Right kidney (tissue), 1 donor: ENCODE data around the gene KCNK1.
A peak's percentile ranks its signal among the peaks of the same experiment; 100 is the strongest.
"Not testable (repeated sequence)": the region's sequence is repeated elsewhere in the genome, so short reads cannot be mapped to it uniquely, and the experiment has no call there.

ENCODE experiments used
- DNase-seq: peaks from one replicate; pipeline ENCODE4 v3.0.0-alpha.2; 2016

The KCNK1 gene

DNA sequence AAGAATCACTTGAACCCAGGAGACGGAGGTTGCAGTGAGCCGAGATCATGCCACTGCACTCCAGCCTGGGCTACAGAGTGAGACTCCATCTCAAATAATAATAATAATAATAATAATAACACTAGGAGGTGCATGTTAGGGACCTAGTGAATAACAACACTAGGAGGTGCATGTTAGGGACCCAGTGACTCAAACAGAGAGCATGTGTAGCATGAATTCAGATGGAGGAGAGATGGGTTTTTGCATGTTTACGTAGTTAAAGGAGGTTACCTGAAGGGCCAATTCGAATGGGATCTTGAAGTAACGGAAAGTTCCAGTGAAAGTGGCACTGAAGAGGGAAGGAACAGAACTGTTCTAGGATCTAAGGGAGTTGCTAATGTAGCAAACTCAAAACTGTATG lies 7.1 kb upstream of the KCNK1 start:
- DNase-seq: no peak

DNA sequence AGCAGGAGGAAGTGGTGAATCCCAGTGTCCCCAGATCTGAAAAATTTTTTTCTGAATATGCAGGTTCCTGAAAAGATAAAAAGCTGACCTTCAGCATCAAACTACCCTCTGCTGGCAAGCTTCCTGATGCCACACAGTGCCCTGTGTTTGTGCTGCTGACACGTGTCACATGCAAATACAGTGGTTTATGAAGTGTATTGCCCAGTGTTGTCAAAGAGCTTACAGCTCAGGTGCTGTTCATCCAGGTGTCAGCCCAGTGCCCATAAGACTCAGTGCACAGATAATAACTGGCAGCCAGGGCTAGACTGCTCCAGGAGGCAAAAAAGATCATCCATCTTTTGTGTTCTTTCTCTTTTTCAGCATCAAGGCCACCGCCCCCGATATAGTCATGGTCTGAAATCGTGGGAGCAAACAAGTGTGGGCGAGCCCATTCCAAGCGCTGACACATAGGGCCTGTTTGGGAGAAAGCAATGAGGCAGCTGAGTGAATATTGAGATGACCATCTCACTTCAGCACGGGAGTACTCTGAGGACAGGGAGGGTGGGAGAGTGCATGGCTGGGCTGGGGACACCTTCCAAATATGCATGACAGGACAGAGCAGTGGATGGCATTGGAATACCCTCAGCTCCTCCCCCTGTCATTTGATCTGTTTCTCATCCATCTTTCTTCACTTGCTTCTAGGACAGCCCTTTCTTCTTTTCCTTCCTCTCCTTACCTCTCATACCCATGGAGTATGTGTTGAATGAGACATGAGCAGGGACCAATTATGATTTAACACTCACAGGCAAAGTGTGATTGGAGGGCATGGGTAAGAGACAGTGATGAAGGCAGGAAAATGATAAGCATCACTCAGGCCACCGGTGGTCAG lies 6.4 kb upstream of the KCNK1 start:
- no peak for DNase-seq

DNA sequence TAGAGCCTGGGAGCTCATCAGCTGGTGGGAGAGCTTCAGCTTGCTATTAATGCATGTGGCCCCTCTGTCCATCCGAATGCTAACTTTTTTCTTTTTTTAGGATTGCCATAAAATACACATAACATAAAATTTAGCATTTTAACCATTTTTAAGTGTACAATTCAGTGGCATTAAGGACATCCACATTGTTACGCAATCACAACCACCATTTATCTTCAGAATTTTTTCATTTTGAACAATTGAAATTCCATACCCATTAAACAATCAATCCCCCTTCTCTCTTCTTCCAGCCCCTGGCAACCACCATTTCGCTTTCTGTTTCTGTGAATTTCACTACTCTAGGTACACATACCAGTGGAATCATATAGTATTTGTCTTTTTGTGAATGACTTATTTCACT lies 4.9 kb upstream of the KCNK1 start:
- no peak for DNase-seq

DNA sequence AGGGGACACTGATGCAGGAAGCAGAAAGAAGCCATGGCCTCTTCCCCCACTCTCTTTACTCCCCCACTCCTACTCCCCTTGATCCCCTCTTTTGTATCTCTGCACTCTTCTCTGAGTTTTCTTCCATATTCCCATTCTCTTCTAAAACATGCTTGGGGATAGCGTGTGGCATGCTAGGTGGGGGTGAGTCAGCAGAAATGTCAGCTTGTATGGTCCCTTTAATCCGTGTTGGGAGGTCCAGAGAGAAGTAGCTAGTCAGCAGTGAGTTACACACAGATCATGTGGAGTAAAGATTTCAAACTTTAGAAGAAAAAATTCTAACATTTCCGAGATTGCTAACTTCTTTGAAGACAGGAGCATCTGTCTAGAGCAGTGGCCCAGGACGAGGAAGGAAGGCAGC lies 4.0 kb upstream of the KCNK1 start:
- DNase-seq: no peak

DNA sequence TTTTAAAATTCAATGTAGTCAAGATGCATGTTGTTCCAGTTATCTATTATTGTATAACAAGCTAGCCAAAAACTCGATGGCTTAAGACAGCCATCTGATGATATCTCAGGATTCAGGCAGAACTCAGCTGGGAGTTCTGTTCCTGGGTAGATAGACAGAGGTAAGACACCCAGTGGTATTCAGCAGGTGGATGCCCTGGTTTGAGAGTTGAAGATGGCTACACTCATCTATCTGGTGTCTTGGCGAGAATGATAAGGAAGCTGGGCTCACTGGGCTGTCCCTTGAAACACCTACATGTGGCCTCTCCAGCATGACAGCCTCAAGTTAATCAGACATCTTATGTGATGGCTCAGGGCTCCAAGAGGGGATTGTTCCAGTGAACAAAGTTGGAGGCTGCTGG lies 3.3 kb upstream of the KCNK1 start:
- DNase-seq: no peak

DNA sequence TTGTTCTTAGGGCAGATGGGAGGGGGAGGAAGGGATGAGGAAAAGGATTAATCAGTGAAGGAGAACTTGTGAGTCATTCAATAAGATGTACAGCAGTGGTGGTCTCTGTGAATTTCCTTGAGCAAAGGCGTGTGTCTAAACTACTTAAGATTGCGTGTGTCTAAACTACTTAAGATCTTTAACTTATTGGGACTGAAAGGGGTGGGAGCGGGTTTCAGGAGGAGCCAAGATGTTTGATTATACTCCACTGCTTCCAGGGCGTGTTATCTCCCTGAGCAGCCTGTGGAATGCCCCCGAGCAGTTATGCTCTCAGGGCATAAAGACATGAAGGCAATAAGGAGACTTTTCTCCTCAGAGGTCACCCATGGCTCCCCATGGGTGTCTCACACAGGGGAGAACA lies 2.5 kb upstream of the KCNK1 start:
- DNase-seq: not testable (repeated sequence)

DNA sequence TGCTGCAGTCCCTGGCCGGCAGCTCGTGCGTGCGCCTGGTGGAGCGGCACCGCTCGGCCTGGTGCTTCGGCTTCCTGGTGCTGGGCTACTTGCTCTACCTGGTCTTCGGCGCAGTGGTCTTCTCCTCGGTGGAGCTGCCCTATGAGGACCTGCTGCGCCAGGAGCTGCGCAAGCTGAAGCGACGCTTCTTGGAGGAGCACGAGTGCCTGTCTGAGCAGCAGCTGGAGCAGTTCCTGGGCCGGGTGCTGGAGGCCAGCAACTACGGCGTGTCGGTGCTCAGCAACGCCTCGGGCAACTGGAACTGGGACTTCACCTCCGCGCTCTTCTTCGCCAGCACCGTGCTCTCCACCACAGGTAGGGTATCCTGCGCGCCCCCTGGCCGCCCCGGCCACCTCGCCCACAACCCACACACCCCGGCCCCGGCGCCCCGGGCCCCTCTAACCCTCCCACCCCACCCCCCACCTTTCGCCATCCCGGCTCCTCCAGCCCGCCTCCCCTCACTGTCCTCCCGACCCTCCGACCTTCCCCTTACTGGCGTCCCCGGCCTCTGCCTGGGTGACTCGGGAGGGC lies 352 bp downstream of the KCNK1 start:
- DNase-seq: no peak

DNA sequence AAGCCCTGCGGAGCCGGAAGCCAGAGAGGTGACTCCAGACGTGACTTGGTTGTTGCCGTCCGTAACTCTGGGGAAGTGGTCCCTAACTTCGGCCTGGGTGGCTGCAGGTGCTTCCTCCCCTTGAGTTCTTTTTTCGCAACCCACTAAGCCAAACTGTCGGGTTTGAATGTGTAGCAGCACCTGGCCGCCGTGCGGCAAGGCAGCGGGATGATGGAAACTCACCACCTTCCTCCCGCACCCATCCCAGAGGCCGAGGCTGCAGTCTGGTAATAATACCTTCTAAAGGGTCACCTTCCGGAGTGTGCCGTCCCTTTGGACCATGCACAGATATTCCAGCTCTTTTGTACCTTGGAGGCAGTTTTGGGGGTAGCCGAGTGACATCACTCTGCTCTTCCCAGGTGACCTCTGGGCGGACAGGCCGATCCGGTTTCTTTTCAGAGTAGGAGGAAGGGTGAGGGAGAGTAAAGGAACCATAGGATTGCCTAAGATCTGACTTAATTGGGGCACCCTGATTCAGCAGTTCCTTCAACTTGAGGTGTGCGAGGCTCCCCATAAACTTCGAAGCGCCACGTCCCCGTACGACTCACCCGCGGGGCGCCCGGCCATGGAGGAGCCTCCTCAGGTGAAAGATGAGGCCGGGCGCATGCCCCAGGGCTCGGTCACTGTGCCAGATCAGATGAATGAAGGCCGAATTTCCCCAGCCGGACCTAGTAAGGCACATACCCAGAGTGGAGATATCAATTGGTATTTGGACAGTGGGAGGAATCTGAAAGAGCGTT lies 1.0 kb downstream of the KCNK1 start:
- DNase-seq: peak; percentile 59

DNA sequence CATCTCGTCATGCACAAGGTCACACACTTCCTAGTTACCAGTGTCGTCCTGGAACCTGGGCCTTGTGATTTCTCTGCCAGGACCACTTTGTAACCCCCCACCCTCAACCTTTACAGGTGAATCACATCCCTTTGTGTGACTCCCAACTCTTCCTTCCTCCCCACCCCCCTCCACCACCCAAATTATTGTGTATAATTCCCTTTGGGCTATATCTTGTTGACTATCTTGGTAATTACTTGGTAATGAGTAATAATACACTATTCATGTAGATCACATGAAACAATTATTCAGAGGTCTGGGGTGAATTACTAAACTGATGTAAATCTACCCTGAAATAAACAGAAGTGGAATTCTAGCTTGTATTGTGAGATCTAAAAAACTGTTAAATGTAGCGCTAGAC lies 1.7 kb downstream of the KCNK1 start:
- DNase-seq: no peak

DNA sequence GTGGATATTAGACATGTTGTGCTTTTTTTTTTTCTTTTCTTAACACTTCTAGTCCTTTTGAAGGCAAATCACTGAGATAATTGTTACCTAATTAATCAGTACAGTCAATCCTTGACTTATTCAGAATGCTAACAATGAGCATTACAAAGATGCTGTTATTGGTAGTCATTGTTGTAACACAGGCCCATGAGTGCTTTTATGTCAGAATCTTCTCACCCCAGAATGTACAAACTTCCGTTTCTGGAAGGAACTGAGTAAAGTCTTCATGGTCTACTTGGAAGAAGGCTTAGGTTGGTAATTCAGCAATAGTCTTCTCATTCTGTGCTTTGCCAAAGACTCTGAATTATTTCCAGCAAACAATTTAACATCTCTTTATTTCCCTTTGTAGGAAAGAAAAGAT lies 3.1 kb downstream of the KCNK1 start:
- no peak for DNase-seq

DNA sequence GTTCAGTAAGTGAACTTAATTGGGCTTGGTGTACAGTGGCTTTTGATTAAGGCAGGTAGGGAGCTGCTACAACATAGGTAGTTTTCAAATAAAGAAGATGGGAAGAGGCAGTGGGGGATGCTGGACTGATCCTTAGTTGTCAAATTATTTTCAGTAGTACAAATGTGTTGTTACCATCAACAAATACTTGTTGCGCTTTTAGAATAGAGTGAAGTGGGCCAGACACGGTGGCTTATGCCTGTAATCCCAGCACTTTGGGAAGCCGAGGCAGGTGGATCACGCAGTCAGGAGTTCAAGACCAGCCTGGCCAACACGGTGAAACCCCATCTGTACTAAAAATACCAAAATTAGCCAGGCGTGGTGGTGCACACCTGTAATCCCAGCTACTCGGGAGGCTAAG lies 5.5 kb downstream of the KCNK1 start:
- not testable (repeated sequence) for DNase-seq

DNA sequence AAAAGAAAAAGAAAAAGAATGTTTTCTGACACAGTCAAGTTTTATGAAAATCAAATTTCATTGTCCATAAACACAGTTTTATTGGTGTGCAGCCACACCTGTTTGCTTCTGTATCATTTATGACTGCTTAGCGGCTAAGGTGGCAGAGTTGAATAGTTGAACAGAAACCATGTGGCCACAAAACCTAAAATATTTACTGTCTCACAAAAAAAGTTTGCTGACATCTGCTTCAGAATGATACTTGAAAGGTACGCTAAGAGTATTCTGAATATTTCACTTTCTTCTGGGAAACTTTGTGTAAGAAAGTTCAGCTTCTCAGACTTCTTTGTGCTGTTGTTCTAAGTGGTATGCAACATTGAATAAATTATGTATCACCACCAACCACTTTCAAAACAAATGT lies 6.2 kb downstream of the KCNK1 start:
- DNase-seq: no peak

DNA sequence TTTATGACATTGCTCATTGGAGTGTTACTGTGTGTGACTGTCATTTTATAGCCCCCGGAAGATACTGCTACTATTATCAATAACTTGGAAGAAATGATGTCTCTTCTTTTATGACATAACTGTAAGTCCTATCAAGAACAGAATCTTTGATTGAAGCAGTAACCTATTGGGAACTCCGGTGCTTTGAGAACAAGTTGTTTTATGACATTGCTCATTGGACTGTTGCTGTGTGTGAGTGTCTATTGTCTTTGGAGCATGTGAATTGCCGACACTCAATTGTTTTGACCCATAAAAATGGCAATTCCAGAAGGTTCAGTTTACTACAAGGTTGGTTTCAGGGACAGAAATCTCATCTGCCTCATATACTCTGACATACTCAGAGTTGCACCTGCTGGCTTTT lies 8.0 kb downstream of the KCNK1 start:
- no peak for DNase-seq

DNA sequence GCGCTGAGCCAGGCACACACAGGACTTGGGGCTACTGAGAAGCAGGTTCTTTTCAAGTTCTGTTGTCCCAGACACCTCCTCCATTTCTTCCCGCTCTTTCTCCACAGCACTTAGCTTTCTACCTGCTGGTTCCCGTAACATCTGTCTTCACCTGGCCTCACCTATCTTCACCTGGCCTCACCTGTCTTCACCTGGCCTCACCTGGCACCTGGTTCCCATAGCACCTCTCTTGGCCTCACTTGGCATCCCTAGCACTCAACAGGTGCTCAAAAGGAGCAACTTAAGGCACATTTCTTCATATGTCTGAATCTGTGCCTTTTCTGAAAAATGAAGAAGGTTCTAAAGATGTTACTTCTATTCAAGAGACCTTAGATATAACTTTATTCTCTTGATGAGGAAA lies 10.4 kb downstream of the KCNK1 start:
- DNase-seq: no peak

DNA sequence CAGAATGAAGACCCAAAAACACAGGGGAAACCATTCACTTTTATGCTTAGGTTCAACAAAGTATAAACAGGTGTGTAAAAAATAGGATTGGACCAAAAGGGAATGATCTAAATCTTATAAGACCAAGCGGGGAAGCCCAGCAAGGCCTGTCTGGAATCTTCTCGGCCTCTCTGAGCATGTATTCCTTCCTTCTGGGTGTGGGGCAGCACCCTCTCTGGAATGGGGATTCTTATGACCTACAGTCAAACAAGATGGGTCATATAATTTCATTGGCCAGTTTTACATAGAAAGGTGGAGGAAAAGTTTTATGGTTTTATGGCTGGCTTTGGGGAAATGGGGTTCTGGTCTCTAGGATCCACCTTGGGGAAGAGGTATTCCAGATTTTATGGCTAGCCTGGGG lies 11.2 kb downstream of the KCNK1 start:
- no peak for DNase-seq

DNA sequence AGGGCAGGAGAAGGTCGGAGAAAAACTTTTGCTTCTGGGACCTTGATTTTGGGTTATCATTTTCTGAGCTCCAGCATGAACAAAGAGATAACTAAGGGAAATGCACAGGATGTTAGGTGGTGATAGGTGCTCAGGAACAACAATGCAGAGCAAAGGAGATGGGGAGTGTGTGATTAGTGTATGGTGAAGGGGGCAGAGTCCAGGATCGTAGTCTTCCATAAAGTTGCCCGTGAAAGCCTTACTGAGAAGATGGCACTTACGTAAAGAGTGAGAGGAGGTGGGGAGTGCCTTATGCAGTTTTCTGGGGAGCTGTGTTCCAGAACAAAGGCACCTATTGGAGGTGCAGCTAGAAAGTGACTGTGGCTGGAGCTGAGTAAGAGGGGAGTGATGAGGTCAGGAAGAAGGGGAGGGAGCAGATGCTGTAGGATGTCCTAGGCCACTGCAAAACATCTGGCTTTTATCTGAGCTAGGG lies 11.6 kb downstream of the KCNK1 start:
- DNase-seq: no peak

DNA sequence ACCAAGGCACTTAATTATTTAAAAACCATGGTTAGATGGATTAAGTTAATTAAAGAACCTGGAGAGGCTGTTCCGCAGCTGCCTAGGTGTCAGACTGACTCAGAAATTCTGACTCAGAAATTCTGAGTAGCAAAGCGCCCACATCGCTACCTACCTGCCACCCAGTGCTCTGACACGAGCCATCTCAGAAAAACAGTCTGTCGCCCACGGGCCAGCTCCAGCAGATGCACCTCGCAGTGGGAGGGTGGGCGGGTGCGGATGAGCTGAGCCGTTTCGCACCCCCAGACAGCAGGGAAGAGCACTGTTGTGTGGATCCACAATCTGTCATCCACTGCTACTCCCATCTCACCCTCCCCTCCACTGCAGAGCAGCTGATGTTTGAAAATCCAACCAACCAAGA lies 13.5 kb downstream of the KCNK1 start:
- DNase-seq: no peak

DNA sequence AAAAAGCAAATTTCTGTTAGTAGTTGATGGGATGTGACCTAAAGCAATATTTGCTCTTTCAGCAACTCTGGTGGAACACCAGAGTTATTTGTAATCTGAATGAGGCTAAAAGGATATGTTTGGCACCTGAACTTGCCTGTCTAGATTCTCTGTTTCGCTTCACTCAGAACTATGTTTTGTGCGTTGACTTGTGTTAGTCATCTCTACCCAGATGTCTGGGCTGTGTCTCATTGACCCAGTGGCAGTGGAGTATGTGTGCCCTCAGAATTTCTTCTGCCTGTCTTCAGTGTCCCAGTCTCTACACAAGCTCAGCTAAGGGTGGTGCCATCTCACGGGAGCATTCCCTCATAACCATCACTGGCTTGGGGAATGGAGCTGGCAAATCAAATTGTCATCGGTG lies 13.9 kb downstream of the KCNK1 start:
- DNase-seq: no peak

DNA sequence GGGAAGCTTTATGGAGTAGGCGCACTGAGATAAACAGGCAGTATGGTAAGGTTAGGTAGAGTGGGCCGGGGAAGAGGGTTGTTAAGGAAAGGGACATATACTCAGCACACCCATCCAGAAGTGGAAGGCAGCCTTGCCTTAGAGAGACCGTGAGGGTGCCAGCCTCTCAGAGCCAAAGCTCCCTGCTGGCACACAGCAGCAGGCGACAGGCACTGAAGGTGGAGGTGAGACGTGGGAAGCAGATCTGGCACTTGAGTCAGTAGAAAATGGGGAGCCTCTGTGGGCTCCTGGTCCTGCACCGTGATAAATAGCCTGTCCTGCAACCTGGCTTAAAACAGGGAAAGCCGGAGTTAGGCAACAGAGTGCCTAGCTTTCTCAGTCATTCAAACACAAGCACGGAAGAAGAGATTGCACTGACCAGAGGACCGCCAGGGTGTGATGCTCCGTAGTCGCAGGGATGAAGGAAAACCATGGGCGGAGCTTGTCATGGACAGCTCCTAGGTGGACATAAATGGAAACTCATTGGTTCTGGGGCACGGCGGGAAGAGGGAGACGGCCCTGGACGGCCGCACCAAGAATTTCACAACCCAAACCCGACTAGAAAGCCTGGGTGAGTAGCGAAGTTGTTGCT lies 15.5 kb downstream of the KCNK1 start:
- DNase-seq: no peak

DNA sequence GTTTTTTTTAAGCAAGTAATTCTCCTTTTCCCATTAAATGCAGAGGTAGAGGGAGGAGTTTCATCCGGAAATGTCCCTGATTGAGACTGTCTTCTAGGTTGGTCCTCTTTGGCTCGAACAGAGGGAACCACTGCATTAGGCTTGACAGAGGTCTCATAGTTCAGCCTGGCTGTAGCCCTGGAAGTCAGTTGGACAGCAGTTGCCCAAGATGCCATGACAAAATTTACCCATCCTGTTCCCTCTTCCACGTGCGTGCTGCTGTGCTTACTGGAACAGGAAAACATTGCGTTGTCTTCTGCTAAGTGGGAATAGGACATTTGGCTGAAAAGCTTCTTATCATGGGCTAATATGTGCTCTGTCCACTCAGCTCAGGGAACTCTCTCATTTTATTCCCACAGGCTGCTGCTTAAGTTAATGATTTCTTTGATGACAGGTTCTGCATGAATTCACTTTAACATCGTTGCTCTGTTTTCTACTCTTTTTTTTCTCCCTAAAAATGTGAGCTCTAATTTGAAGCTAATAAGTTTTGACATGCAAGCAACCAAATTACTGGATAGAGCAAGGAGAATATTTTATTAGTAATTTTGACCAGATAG lies 18.0 kb downstream of the KCNK1 start:
- DNase-seq: peak; percentile 45

DNA sequence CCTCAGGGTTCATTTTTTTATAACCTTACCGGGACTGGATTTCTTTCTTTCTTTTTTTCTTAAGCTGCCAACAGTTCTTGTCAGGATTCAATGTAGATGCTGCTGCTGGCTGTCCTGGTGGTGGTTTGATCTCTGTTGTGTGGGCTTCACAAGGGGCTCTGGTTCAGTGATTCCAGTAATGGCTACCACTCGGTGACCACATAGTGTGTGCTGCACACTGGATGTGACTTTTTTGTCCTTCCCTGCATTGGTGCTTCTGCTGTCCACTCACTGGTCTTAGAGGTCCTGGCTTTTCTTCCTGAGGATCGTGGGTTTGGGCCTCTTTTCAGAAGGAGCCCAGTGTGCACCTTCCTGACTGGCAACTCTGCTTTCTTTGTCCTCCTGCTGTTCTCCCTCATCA lies 18.5 kb downstream of the KCNK1 start:
- no peak for DNase-seq

DNA sequence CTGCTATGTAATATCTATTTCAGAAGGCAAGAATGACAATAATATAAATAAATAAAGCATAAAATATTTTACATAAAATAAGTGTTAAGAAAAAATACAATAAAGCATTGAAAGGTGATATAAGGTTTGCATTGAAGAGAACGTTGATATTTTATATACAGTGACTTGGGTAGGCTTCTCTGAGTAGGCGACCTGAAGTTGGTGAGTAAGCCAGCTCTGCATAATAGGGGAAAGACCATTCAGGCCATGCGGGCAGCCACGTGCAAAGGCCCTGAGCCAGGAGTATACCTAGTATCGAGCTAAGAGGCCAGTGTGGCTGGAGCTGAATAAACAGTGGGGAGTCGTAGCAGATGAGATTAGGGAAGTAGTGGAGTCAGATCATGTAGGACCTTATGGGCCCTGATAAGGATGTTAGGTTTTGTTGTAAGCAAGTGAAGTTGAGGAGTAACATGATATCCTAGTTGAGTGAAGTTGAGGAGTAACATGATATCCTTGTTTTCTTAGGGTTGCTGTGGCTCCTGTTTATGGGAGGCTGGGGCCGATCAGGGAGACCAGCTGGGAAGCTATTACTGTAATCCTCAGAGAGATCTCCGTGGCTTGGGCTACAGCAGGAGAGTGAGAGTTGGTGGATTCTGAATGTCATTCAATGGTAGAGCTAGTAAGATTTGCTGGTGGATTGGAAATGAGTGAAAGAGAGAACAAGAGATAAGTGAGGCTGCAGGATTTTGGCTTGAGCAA lies 22.0 kb downstream of the KCNK1 start:
- DNase-seq: no peak
